Measurements from ENCODE around the gene KIR2DL1.
"Not testable (repeated sequence)": the region's sequence is repeated elsewhere in the genome, so short reads cannot be mapped to it uniquely, and the experiment has no call there.

The KIR2DL1 gene

DNA sequence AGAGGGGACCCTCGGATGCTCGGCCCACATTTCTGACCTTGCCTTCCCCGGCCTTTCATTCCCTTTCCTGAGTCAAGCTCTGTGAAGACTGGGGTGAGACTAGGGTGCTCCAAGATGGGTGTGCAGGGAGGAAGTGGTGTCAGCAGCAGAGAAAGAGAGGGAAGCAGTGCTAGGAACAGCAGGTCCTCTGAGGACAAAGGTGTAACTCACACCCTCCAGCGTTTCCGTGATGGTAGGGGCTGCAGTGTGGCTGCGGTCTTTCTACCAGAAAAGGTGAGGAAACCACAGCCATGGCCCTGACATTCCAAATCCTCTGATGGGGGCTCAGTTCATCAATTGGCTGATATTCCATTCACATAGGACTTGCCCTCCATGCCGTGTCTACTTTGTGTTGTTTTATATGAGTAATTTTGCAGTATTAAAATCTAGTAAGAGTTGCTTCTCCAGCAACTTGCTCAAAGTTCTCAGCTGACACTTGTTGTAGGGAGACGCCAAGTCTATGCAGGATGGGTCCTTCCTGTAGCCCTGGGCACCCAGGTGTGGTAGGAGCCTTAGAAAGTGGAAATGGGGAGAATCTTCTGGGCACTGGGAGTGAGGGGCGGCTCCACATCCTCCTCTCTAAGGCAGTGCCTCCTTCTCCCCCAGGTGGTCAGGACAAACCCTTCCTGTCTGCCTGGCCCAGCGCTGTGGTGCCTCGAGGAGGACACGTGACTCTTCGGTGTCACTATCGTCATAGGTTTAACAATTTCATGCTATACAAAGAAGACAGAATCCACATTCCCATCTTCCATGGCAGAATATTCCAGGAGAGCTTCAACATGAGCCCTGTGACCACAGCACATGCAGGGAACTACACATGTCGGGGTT is 48.3 kb downstream of the KIR2DL1 start:
- no peak for DNase-seq

DNA sequence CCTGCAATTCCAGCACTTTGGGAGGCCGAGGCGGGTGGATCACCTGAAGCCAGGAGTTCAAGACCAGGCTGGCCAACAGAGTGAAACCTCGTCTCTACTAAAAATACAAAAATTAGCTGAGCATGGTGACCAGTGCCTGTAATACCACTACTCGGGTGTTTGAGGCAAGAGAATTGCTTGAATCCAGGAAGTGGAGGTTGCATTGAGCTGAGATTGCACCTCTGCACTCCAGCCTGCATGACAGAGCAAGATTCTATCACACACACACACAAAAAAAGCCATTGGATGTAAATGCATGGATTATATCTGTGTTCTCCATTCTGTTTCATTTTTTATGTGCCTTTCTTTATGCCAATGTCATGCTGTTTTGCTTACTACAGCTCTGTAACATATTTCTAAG is 54.8 kb downstream of the KIR2DL1 start:
- DNase-seq: not testable (repeated sequence)

DNA sequence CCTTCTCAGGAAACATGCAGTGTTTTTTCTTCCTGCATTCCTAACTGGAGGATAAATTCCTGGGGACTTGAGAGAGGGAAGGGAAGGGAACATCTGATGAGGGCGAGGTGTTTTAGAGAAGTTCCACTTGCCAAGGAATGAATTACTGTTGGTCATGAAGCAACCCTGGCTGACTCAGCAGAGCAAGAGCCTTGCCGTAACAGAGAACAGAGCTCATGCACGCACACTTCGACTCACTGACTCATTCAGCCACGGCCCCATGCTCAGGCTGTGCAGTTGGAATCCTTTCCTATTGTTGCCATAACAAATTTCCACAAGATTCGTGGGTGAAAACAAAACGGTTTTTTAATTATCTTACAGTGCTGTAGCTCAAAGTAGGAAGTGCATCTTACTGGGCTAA is 55.7 kb downstream of the KIR2DL1 start:
- DNase-seq: not testable (repeated sequence)

DNA sequence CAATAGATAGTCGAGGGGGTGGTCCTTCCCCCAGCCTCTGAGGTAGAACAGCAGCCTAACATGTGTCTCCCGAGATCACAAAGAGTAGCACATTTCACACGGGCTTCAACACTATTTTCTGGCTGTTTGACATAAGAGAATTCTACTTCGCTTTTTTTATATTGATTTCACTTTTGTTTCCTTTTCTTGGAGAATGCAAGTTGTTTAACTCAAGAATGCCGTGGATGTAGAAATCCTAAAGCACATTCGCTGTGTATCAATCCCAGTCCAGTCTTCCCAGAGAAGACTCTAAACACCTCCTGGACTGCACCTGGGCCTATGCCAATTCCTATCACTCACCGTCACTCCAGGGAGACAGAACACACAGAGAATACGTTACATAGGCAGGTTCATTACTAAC is 58.5 kb downstream of the KIR2DL1 start:
- DNase-seq: not testable (repeated sequence)

GRCh38 chr19:54832496-54832895 is 62.9 kb downstream of the KIR2DL1 start, which contains the start of gene KIR2DS4:
Gene KIR2DS4 (plus strand): TSS chr19:54832676.
- DNase-seq: not testable (repeated sequence)
